Measurements from ENCODE around the gene ERICH6. TPM values are rescaled to one million over a fixed set of nuclear protein-coding genes. Genes with fewer than 3 reads are reported as not detected.

The ERICH6 gene
- 0.05 TPM in 1 of 5 replicates, not detected in the others for total RNA-seq (2022; extraction: Qiagen RNA extraction; ENCODE audit: low read depth)

DNA sequence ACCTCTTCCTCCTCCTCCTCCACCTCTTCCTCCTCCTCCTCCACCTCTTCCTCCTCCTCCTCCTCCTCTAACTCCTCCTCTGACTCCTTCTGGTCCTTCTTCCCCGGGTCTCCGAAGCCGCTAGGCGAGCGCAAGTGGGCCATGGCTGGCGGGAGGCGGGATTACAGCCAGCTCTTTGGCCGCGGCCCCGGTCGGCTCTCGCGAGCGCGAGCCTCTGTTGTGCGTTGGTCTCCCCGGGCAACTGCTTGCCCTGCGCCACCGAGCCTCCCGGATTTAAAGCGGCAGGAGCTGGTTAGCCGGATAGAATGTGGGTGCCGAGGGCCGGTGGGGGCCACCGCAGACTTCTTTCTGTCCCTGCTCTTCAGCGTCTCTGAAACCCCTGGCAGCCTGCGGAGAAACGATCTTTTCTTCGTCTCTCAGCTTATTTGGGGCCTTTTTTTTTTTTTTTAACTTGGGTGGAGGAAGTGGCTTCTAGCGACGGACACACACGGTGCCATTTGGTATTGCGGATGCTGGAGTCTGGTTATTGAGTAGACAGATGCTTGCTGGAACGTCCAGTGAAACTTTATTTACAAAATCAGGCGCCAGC lies at the start of gene ERICH6:
TSS of gene ERICH6 (minus strand) at position 165 of the 589 bp plus-strand sequence. CDS start at position 143, 22 bp downstream.

Other genes with a start within 250 kb of the ERICH6 start
- 58.5 to 116 TPM (median 104 TPM) in 5 replicates for gene SERP1, start 157.4 kb downstream of the ERICH6 start, total RNA-seq (2022; extraction: Qiagen RNA extraction; ENCODE audit: low read depth)
- gene EIF2A, start 157.1 kb downstream of the ERICH6 start, total RNA-seq (2022; extraction: Qiagen RNA extraction; ENCODE audit: low read depth), result 68.8 to 98.8 TPM (median 75.2 TPM) in 5 replicates
- 90.4 to 111 TPM (median 104 TPM) in 5 replicates for gene SELENOT, start 100.6 kb downstream of the ERICH6 start, total RNA-seq (2022; extraction: Qiagen RNA extraction; ENCODE audit: low read depth)
- gene SIAH2, start 59.2 kb upstream of the ERICH6 start, total RNA-seq (2022; extraction: Qiagen RNA extraction; ENCODE audit: low read depth), result 15.3 to 21.5 TPM (median 19.7 TPM) in 5 replicates
- not detected in 5 replicates for gene MINDY4B, start 201.5 kb upstream of the ERICH6 start, total RNA-seq (2022; extraction: Qiagen RNA extraction; ENCODE audit: low read depth)